HL-60 (cell line): Measurements from ENCODE around the gene USH2A.

Experiments
- DNase-seq, 2 experiments: peaks; one replicate each; pipeline ENCODE4 v3.0.0-alpha.2; 2010 to 2020; ENCODE audit warnings: low read depth in 1 of 2, low spot score in 1 of 2
- H3K27ac ChIP-seq: fragments of 250-450 bp; sonication (Bioruptor Pico); replicated peaks from 2 replicates; pipeline ENCODE4 v1.5.1; 2020; ENCODE audit warnings: mild to moderate bottlenecking, moderate library complexity
- H3K27me3 ChIP-seq: fragments of 250-450 bp; sonication (Bioruptor Pico); 2 replicates; pipeline ENCODE4 v1.5.1; 2021; ENCODE audit warnings: mild to moderate bottlenecking, moderate library complexity; ENCODE audit not compliant: insufficient read depth, poor library complexity, severe bottlenecking
- H3K4me3 ChIP-seq: replicated peaks from 2 replicates; pipeline ENCODE4 v1.5.1; 2011; ENCODE audit warnings: mild to moderate bottlenecking, control low read depth, low read length; ENCODE audit not compliant: insufficient read depth
- GABPA ChIP-seq: IDR thresholded peaks from 2 replicates; pipeline ENCODE4 v1.6.1; 2012; ENCODE audit warnings: low read depth
- POLR2AphosphoS5 ChIP-seq: IDR thresholded peaks from 2 replicates; pipeline ENCODE4 v1.6.1; 2012; ENCODE audit warnings: low read depth
- REST ChIP-seq: IDR thresholded peaks from 2 replicates; pipeline ENCODE4 v1.6.1; 2012; ENCODE audit warnings: low read depth; ENCODE audit not compliant: insufficient replicate concordance
- SPI1 ChIP-seq: IDR thresholded peaks from 2 replicates; pipeline ENCODE4 v1.6.1; 2012; ENCODE audit warnings: low read depth, mild to moderate bottlenecking, borderline replicate concordance
- TF ChIP-seq, protein P1 (sequence below): IDR thresholded peaks from one replicate; pipeline ENCODE4 v1.5.1; 2011; ENCODE audit warnings: low read length, control low read depth, inconsistent platforms; ENCODE audit not compliant: insufficient read depth

Gene USH2A

GRCh38 chr1:215875712-215876111 is 547.5 kb downstream of the USH2A start:
- TF ChIP-seq, protein P1, sequence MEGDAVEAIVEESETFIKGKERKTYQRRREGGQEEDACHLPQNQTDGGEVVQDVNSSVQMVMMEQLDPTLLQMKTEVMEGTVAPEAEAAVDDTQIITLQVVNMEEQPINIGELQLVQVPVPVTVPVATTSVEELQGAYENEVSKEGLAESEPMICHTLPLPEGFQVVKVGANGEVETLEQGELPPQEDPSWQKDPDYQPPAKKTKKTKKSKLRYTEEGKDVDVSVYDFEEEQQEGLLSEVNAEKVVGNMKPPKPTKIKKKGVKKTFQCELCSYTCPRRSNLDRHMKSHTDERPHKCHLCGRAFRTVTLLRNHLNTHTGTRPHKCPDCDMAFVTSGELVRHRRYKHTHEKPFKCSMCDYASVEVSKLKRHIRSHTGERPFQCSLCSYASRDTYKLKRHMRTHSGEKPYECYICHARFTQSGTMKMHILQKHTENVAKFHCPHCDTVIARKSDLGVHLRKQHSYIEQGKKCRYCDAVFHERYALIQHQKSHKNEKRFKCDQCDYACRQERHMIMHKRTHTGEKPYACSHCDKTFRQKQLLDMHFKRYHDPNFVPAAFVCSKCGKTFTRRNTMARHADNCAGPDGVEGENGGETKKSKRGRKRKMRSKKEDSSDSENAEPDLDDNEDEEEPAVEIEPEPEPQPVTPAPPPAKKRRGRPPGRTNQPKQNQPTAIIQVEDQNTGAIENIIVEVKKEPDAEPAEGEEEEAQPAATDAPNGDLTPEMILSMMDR = no peak
- no peak for TF ChIP-seq GABPA
- no peak for TF ChIP-seq REST
- TF ChIP-seq SPI1 = no peak
- TF ChIP-seq POLR2AphosphoS5 = no peak
- DNase-seq = no peak
- no peaks in the 10 kb centered on the region for H3K27me3 ChIP-seq
- H3K27ac ChIP-seq = no peak overlapping the region
- no peak overlapping the region for H3K4me3 ChIP-seq

DNA sequence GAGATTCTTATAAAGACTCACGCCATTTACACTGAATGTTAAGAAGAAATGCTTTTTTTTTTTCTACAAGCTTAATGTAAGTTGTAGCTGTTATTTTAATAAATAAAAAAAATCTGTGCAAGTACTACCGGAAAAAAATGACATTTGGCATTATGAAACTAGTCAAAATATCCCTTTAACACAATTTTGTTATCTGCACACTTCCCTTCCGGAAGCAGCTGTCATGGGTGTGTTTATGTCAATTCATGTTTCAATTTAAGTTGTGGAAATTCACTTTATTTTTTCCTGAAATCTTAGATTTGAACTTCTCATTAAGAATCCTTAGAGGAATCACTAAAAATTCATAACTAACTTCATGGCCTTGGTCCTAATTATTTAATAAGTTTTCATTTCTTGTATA is 548.0 kb downstream of the USH2A start:
- H3K4me3 ChIP-seq = no peak overlapping the region
- no peaks in the 10 kb centered on the region for H3K27me3 ChIP-seq

DNA sequence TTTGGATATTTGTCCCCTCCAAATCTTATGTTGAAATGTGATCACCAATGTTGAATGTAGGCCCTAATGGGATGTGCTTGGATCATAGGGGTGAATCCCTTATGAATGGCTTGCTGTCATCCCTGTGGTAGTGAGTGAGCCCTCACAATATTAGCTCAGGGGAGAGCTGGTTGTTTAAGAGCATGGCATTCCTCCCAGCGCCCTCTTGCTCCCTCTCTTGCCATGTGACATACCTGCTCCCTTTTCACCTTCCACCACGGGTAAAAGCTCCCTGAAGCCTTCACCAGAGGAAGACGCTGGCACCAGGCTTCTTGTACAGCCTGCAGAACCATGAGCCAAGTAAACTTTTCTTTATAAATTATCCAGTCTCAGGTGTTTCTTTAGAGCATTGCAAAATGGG is 550.6 kb downstream of the USH2A start:
- Histone ChIP-seq H3K4me3 (no peak overlapping the region), H3K27me3 (no peaks in the 10 kb centered on the region), H3K27ac (no peak overlapping the region)
- no peak for TF ChIP-seq POLR2AphosphoS5
- TF ChIP-seq, protein P1 = no peak
- no peak for DNase-seq

More for the DNA sequence above, 548.0 kb downstream of the USH2A start:
- no peak overlapping the region for H3K27ac ChIP-seq
- TF ChIP-seq REST = no peak
- TF ChIP-seq, protein P1 = no peak
- no peak for TF ChIP-seq GABPA
- TF ChIP-seq POLR2AphosphoS5 = no peak
- no peak for TF ChIP-seq SPI1
- DNase-seq = no peak

- H3K4me3 ChIP-seq = no peak overlapping the region
- no peak overlapping the region for H3K27ac ChIP-seq
- no peak for DNase-seq
- TF ChIP-seq SPI1 (no peak), POLR2AphosphoS5 (no peak), REST (no peak), GABPA (no peak)
- TF ChIP-seq, protein P1 = no peak
- H3K27me3 ChIP-seq = no peaks in the 10 kb centered on the region
Observed at GRCh38 chr1:215868500-215868899, 554.7 kb downstream of the USH2A start.
